Neural progenitor cell (in vitro differentiated cells): Measurements from ENCODE around the gene SEL1L3.

ENCODE experiments used
- CTCF ChIP-seq: fragments of 200-600 bp; sonication (generic); IDR thresholded peaks from 2 replicates; pipeline ENCODE4 v1.5.1; 2017; ENCODE audit warnings: antibody characterized with exemption, mild to moderate bottlenecking
- EZH2 ChIP-seq: fragments of 200-600 bp; sonication (generic); IDR thresholded peaks from 2 replicates; pipeline ENCODE4 v1.6.1; 2017; ENCODE audit warnings: antibody characterized with exemption, mild to moderate bottlenecking, moderate library complexity
- EZH2phosphoT487 ChIP-seq: fragments of 200-600 bp; sonication (generic); IDR thresholded peaks from 2 replicates; pipeline ENCODE4 v1.6.1; 2017; ENCODE audit warnings: antibody characterized with exemption

- no peak for TF ChIP-seq CTCF
- no peak for TF ChIP-seq EZH2phosphoT487
- no peak for TF ChIP-seq EZH2
Measured at GRCh38 chr4:25844961-25845712, 17.7 kb downstream of the SEL1L3 start.
